Measurements from ENCODE around the gene LIN7A.

LIN7A gene, protein sequence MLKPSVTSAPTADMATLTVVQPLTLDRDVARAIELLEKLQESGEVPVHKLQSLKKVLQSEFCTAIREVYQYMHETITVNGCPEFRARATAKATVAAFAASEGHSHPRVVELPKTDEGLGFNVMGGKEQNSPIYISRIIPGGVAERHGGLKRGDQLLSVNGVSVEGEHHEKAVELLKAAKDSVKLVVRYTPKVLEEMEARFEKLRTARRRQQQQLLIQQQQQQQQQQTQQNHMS

GRCh38 chr12:80937391-80938238 is at the start of gene LIN7A:
LIN7A (minus strand) TSS chr12:80937934; CDS start chr12:80937722, 212 bp downstream.
- peak within 1 kb of the TSS; percentile 89 for H3K4me3 ChIP-seq (ENCODE audit: low read depth, low read length)

DNA sequence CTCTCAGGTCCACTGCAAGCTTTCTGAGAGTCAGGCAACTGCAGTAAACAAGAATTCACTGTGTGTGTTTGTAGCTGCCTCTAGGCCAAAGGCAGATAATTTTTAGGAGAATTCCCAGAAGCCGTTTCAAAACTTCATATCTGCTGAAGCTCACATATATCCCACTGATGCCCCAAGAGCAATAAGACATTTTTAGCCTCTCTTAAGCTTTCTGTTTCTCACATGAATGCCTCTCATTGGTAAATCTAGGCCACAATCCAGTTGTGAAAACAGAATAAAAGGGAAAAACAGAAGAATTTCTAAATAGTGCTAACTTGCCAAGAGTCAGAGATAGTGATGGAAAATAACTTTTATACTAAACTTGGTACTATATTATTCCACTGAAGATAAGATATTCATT is 48.5 kb upstream of the LIN7A start:
- no peak overlapping the region for H3K4me3 ChIP-seq (ENCODE audit: low read depth, low read length)

DNA sequence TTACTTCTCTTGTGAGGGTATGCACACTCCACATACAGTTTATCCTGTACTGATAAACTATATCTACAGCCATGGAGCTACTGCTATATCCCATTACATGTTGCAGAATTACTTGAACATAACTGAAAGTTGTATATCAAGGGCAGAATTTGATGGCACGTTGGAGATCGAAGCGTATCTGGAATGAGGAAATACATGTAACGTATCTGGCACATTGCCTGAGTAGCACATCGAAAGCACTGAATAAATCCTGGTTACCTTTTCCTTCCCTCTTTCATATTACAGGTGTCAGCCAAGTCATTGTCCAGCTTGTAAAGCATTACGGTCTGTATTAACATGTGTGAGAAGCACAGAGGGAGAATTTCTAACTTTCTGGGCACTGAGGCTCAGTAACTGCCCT is 42.1 kb upstream of the LIN7A start:
- no peak overlapping the region for H3K4me3 ChIP-seq (ENCODE audit: low read depth, low read length)

DNA sequence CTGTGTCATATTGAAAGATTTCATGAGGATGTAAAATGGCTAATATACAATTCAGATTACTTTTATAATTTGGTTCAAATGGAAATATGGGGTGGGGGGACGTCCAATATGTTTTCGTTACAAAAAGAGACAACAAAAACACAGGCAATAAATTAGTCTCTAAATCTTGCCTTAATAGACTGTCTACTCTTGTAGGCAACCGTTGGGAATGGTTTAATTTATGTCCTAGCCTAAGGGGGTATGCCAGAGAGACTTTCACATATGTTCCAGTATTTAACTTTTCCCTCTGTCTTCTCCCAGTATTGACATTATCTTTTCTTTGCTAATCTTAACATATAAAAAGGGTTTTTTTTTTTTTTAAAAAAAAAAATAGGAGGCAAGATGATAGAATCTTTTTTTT is 41.5 kb upstream of the LIN7A start:
- H3K4me3 ChIP-seq (ENCODE audit: low read depth, low read length) = no peak overlapping the region

DNA sequence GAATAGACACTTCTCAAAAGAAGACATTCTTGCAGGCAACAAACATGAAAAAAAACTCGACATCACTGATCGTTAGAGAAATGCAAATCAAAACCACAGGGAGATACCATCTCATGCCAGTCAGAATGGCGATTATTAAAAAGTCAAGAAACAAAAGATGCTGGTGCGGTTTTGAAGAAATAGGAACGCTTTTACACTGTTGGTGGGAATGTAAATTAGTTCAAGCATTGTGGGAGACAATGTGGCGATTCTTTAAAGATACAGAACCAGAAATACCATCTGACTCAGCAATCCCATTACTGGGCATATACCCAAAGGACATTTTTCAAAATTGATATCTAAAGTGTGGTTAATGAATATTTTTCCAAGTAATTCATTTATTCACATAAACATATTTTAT is 39.6 kb upstream of the LIN7A start:
- no peak overlapping the region for H3K4me3 ChIP-seq (ENCODE audit: low read depth, low read length)

- H3K4me3 ChIP-seq (ENCODE audit: low read depth, low read length) = no peak overlapping the region
Measured at GRCh38 chr12:80968326-80968725, 30.6 kb upstream of the LIN7A start.

GRCh38 chr12:80967565-80967964 is 29.8 kb upstream of the LIN7A start:
- no peak overlapping the region for H3K4me3 ChIP-seq (ENCODE audit: low read depth, low read length)

DNA sequence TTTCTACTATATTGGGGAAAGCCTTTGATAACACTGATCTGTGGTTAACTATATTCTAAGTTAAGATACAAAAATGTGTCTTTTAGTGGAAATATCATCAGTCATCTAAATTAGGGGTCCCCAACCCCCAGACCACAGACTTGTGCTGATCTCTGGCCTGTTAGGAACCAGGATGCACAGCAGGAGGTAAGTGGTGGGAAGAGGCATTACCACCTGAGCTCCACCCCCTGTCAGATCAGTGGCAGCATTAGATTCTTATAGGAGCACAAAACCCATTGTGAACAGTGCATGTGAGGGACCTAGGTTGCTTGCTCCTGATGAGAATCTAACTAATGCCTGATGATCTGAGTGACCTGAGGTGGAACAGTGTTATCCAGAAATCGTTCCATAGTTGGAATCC is 28.3 kb upstream of the LIN7A start:
- H3K4me3 ChIP-seq (ENCODE audit: low read depth, low read length) = no peak overlapping the region

DNA sequence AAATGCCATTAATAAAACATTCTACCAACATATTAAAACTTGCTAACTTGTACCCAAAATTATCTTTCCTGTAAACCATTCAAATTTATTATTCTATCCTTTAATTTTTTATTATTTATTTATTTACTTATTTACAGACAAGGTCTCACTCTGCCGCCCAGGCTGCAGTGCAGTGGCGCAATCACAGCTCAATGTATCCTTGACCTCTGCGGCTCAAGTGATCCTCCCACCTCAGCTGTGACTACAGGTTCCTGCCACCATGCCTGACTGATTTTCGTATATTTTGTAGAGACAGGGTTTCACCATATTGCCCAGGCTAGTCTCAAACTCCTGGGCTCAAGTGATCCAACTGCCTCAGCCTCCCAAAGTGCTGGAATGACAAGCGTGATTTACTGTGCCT is 20.4 kb upstream of the LIN7A start:
- no peak overlapping the region for H3K4me3 ChIP-seq (ENCODE audit: low read depth, low read length)

- H3K4me3 ChIP-seq (ENCODE audit: low read depth, low read length) = no peak overlapping the region
Measured at GRCh38 chr12:80954857-80955520, 17.3 kb upstream of the LIN7A start.

DNA sequence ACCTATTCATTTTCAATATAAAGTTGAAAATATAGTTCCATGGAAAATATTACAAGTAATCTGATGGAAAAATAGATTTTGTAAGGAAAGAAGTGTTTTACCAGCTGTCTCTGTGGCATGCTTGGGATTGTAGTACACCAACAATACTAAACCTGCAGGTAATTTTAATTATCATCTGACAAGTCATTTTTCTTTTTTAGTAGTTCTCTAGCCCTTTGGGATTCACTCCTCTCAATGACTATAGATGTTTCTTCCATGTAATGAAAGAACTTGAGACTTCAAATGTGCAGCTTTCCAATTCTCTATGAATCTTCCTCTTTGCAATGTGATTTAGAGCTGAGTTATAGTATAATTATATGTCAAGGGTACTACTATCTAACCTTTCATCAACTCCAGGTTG is 14.7 kb upstream of the LIN7A start:
- H3K4me3 ChIP-seq (ENCODE audit: low read depth, low read length) = no peak overlapping the region

DNA sequence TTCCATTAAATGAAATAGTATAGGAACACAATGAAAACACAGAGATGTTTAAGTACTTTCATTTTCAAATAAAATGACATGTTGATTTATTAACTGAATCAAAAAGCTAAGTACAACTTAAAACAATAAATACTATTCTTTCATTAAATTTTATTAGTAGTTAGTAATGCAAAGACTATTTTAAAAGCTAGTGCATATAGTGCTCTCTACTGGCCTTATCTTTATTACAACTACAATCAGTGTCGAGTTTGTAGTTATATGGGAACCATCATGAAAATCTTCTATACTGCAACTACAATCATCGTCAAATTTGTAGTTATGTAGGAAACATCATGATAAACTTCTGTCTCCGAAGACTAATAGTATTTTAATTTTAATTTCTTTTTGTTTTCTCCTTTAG is 8.9 kb upstream of the LIN7A start:
- no peak overlapping the region for H3K4me3 ChIP-seq (ENCODE audit: low read depth, low read length)

GRCh38 chr12:80943338-80943737 is 5.6 kb upstream of the LIN7A start:
- H3K4me3 ChIP-seq (ENCODE audit: low read depth, low read length) = no peak overlapping the region

GRCh38 chr12:80941916-80942315 is 4.2 kb upstream of the LIN7A start:
- no peak overlapping the region for H3K4me3 ChIP-seq (ENCODE audit: low read depth, low read length)

DNA sequence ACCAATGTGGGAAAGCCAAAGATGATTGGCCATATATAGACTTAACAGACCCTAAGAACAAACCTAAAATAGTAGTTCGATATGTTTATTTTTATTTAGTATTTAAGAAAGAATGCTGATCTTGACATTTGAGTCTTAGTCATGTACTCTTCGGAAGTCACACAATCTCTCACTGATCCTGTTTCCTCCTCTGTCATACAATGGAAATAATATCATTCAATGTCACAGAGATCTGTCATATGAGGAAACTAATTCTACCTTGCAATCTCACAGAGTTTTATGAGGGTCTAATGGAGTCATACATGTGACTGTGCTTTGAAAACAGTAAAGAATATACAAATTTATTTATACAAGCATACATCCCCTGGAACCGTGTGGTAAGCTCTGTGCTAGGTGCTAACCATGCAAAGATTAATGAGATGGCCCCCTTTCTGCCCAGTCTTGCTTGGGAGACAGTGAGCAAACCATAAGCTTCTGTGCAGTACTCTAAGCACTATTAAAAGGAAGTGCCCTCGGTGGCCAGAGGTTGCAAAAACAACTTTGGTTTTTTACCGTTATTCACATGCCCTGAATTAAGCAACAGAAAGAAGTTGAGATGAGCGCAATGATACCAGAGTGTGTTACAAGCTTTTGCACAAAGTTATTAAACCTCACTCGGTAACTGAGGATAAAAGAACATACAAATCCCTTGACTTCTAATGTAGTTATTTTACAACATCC is 1.7 kb upstream of the LIN7A start:
- H3K4me3 ChIP-seq (ENCODE audit: low read depth, low read length) = no peak overlapping the region

DNA sequence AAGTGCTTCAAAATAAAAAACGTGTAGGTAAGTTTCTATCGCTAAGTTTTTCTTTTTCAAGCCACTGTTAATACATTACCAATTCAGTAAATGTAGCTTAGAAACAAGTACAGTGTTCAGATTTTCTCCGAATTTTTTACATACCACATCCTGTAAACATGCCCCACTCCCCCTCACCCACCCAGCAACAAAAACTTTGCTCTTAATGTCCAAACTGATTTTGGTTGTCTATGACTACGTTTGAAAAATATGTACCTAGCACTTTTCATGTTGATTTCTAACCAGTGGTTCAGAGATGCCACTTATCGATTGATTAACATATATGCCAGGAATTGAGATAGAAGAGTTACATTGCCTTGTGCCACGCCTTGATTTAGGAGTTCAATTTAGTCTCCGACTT is 663 bp upstream of the LIN7A start:
- H3K4me3 ChIP-seq (ENCODE audit: low read depth, low read length) = peak overlapping the region; percentile 89

- H3K4me3 ChIP-seq (ENCODE audit: low read depth, low read length) = peak overlapping the region; percentile 89
Measured at GRCh38 chr12:80936642-80937390, 918 bp downstream of the LIN7A start.

DNA sequence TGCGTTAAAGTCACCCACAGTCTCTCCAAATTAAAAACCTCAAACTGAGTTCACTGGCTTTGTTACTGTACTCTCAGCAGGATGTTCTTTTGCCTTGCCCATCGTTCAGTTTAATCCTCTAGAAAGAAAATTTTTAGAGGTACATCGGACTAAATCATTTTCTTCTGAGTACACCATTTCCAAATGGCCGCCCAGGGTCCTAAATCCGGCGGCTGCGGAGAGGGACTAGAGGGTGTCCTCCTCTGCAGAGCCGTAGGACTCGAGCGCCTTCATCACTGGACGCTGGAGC is 1.4 kb downstream of the LIN7A start:
- peak overlapping the region; percentile 89 for H3K4me3 ChIP-seq (ENCODE audit: low read depth, low read length)

- H3K4me3 ChIP-seq (ENCODE audit: low read depth, low read length) = no peak overlapping the region
Measured at GRCh38 chr12:80935111-80935510, 2.6 kb downstream of the LIN7A start.

GRCh38 chr12:80925983-80926382 is 11.8 kb downstream of the LIN7A start:
- no peak overlapping the region for H3K4me3 ChIP-seq (ENCODE audit: low read depth, low read length)

DNA sequence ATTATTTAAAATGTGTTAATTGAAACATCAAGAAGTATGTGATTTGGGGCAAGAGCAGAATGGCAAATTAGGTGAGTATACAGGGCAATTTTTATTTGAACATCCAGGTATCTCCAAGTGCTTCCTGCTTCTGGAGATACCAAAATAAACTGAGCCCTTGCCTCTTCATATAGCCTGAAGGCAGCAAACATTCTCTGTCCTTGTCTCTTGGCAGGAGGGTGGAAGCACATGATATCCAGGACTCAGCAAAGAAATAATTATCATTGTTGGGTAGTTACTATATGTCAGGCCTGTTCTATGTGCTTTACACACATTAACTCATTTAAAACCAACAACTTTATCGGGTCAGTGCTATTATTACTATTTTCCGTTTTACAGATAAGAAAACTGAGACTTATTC is 12.5 kb downstream of the LIN7A start:
- H3K4me3 ChIP-seq (ENCODE audit: low read depth, low read length) = no peak overlapping the region

All from iPS-11a (cell line).